AG09309 (cell line): Measurements from ENCODE around the gene FRMD4A.

ENCODE experiments used
- DNase-seq: peaks from one replicate; pipeline ENCODE4 v3.0.0-alpha.2; 2010; ENCODE audit warnings: low read depth
- H3K4me3 ChIP-seq: 2 replicates; pipeline ENCODE4 v1.5.1; 2011; ENCODE audit warnings: mild to moderate bottlenecking, low read depth, low read length, moderate library complexity; ENCODE audit not compliant: control insufficient read depth
- CTCF ChIP-seq: IDR thresholded peaks from 2 replicates; pipeline ENCODE4 v1.5.1; 2011; ENCODE audit warnings: mild to moderate bottlenecking, low read depth, low read length, inconsistent platforms; ENCODE audit not compliant: insufficient read depth, control insufficient read depth; ENCODE audit errors: missing control alignments

FRMD4A gene

GRCh38 chr10:14330388-14331061 lies at the start of gene FRMD4A:
TSS of gene FRMD4A (minus strand) at chr10:14330924.
- DNase-seq: no peak
- no peak within 1 kb of the TSS for H3K4me3 ChIP-seq
- TF ChIP-seq CTCF: no peak

- TF ChIP-seq CTCF: no peak
- H3K4me3 ChIP-seq: no peak overlapping the region
- no peak for DNase-seq
Measured at GRCh38 chr10:14379556-14380280, 49.0 kb upstream of the FRMD4A start.

GRCh38 chr10:14378387-14378960 lies 47.8 kb upstream of the FRMD4A start:
- TF ChIP-seq CTCF: no peak
- DNase-seq: no peak
- no peak overlapping the region for H3K4me3 ChIP-seq

- H3K4me3 ChIP-seq: no peak overlapping the region
- DNase-seq: no peak
- no peak for TF ChIP-seq CTCF
Measured at GRCh38 chr10:14377591-14378175, 47.0 kb upstream of the FRMD4A start.

- H3K4me3 ChIP-seq: no peak overlapping the region
- no peak for DNase-seq
- no peak for TF ChIP-seq CTCF
Measured at GRCh38 chr10:14374745-14375445, 44.2 kb upstream of the FRMD4A start.

GRCh38 chr10:14372606-14373005 lies 41.9 kb upstream of the FRMD4A start:
- H3K4me3 ChIP-seq: no peak overlapping the region
- TF ChIP-seq CTCF: no peak
- DNase-seq: no peak
